Right lung (tissue), 5 donors: ENCODE results near the gene LINGO1. TPM values are rescaled to one million over a fixed set of nuclear protein-coding genes. Genes with fewer than 3 reads are reported as not detected.

ENCODE experiments used
- DNase-seq, 2 donors: peaks; one replicate each; pipeline ENCODE4 v3.0.0-alpha.2; 2013
- polyA plus RNA-seq, 5 donors: library from polyadenylated mRNA; unstranded; fragments of 120-200 nt; gene quantifications; one replicate each; pipeline versions ENCODE4 v1.2.1 to v1.2.3, GENCODE V29; 2013; ENCODE audit warnings: inconsistent platforms in 1 of 5, low replicate concordance in 1 of 5; ENCODE audit not compliant: insufficient read length in 5 of 5, insufficient read depth in 1 of 5

LINGO1 gene
- polyA plus RNA-seq, 5 donors = 13.5 to 21.5 (median 14.5) TPM

DNA sequence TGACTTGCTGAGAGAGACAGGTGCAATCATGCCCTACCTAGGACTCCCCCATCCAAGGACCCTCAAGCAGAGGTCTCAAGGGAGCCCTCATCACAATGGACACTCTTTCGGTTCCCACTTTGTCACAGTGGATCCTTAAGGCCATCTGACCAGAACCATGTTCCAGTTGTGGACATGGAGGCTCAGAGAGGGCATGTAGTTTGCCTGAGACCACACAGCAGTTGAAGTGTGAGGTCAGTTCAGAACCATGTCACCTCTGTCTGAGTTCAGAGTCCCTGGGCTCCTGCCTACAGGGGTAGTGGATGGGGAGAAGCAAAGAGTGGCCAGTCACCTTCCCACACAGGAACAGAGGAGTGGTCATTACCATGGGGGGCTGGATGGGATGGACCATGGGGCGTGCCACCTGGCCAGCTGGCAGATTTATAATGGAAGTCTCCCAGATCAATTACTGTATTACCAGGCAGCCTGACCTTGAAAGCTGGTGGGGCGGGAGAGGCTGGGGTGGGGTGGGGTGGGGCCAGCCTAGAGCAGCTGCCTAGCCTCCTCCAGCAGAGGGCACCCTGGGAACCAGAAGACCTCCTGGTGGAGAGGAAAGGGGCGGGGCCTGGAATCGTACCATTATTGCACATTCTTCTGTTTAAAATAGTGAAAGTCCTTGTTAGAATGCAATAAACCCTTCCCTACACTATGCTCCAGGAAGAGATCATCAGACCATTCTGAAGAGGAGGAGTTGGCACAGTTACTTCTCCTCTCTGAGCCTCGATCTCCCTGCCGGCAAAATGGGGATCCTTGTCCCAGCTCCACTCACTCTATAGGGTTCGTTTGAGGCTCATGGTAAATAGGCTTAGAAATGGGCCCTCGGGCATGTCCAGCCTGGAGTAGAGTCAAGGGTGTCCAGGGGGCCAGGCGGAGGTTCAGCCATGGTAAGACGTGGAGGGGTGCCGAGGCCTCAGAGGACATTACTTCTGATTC lies 26.9 kb upstream of the LINGO1 start:
- peak in 1 of 2 donors; percentile 19 for DNase-seq

DNA sequence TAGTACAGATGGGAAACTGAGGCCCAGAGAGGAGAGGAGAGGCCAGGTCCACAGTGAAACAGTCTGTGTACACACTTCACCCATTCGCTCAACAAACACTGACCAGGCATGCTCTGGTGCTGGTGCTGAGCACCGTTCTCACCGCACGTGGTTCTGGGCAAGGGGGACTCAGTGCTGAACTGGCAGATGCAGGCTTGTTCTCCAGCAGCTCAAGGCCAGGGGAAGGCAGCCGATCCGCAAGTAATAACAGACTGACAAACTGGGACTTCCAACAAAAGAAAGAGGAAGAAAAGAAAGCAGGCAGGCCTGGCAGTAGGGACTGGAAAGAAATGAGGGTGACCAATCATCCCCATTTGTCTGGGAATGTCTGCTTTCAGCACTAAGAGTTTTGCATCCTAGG lies 25.6 kb upstream of the LINGO1 start:
- DNase-seq = no peak

- no peak for DNase-seq
These were observed 25.0 kb upstream of the LINGO1 start for GRCh38 chr15:77657634-77658238.

GRCh38 chr15:77656294-77656693 lies 23.6 kb upstream of the LINGO1 start:
- DNase-seq = no peak

DNA sequence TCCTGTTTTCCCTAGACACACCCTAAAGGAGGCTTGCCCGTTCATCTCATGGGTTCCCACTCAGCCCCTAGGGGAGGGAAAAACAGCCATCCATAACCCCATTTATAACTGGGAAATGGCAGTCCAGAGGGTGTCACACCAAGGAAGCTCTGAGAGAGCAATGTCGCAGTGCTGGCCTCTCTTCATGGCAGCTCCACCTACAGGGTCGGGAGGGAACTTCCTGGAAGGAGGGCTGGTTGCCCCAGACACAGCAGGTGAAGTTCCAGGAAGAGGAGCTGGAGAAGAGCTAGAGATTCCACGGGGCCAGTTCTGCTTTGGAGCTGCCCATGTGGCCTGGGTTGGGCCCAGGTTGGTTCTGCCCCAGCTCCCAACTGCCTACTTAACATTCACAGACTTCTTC lies 22.3 kb upstream of the LINGO1 start:
- no peak for DNase-seq

- DNase-seq = no peak
These were observed 21.2 kb upstream of the LINGO1 start for GRCh38 chr15:77653832-77654480.

DNA sequence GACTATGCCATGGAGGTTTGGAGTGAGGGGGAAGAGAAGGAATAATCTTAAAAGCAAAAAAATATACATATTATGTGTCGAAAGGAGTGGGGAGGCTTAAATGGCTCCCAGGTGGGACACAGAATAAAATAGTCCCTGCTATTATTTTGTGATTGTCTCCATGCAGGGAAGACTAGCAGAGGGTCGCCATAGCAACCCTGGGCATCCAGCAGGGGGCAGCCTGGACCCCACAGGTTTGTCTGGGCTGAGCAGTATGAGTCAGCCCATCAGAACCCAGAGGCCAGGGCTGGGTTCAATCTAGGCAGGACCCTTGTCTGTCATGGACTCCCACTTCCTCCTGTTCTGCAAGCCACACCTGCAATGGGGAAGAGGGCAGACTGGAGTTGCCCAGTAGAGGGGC lies 17.6 kb upstream of the LINGO1 start:
- DNase-seq = no peak

DNA sequence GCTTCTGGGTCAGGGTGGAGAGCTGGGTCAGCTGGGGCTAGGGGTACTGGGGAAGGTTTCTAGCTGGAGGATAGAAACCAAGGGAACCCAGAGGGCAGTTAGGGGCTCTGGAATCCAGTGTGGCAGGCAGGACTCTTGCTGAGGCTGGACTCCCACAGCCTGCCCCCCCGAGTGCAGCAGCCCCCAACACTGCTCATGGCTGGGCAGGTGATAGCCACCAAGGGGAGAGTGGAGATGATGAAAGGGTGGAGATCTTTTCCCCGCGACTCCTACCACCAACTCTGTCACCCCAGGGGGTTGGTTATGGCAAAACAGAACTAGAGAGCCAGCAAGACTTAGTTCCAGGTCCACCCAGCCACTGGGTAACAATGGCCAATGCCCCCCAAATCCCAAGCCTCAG lies 16.9 kb upstream of the LINGO1 start:
- DNase-seq = no peak

DNA sequence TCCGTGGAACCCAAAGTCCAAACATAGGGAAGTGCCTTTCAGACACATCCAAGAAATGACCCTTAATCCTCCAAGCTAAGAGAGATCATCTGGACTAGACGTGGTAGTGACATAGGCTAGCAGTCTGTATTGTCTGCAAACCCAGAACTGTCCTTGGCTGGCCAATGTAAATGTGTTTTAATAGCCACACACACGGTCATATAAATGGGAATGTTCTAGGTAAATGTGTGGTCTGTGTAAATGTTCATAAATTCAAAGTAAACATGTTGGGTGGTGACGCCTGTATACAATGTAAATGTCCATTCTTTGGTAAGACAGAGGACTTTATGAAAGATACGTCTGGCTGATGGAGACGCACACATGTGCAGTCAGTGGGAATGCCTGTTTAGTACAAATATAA lies 16.3 kb upstream of the LINGO1 start:
- DNase-seq = no peak

GRCh38 chr15:77647961-77648360 lies 15.2 kb upstream of the LINGO1 start:
- no peak for DNase-seq

- DNase-seq = no peak
These were observed 13.5 kb upstream of the LINGO1 start for GRCh38 chr15:77646104-77646694.

GRCh38 chr15:77645602-77646001 lies 12.9 kb upstream of the LINGO1 start:
- DNase-seq = no peak

DNA sequence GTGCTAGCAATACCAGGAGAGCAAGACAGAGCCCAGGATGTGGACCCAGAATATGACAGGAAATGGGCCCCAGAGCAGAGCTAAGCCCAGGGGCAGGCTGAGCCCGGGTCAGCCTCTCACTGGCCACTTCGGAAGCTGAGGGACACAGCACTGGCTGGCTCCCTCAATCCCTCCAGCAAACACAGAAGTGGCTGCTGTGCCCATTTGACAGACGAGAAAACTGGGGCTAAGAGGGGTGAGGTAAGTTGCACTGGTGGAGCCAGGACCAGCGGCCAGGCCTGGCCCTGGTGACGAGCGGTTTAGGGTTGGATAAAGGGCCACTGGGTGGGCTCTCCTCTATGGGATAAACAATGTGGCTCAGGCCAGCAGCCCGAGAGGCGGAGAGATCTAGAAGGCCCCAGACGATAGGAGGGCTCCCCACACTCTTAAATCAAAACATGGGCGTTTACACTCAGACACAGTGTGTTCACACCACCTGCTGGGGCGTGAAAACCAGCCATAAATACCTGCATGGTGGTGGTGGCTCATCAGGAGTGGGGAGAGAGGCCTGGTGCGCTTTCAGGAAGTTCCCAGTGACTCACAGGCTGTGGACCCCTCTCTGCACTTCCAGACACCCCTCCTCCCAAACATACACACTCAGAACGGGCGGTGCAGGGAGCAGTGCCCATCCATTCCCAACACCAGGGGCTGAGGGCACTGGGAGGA lies 12.0 kb upstream of the LINGO1 start:
- DNase-seq = no peak

- no peak for DNase-seq
These were observed 11.1 kb upstream of the LINGO1 start for GRCh38 chr15:77643764-77644163.

GRCh38 chr15:77642793-77643430 lies 10.2 kb upstream of the LINGO1 start:
- DNase-seq = no peak

- DNase-seq = no peak
These were observed 9.3 kb upstream of the LINGO1 start for GRCh38 chr15:77641999-77642398.

GRCh38 chr15:77640615-77641014 lies 7.9 kb upstream of the LINGO1 start:
- no peak for DNase-seq

- no peak for DNase-seq
These were observed 6.7 kb upstream of the LINGO1 start for GRCh38 chr15:77639431-77639830.

DNA sequence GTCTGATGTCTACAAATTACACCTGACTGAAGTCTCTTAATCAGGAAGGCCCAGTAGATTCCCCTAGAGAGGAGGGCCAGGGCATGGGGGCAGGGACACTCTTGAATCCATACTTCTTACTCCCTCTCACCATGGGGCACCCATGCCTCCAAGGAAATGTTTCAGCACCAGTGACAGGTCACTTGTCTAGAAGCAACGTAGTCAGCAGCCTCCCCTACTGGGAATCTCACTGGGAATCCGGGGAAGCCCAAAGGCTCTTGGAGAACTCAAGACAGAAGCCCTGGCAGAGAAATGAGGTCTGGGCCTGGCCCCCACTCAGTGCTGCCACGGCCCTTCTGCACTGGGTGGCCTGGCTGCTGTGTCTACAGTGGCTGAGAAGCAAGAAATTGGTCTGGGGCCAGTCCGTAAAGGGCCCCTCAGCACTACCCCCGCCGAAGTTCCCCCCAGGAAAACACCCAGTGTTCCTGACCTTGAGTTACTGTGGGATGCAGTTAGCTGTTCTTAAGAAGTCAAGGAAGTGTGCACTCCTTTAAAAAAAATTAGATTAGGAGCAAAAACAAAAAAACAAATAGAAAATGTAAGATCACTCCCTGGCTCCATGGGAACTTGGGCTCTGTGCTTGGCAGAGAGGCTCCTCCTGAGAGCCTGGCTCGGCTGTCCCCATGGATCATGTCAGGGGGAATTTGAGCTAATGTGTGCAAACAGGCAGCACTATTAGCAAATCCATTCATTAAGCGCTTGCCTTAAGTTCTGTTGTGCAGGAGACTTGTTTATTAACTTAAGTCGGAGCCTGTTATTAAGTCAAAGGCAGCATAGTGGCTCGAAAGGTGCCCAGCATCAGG lies 5.4 kb upstream of the LINGO1 start:
- no peak for DNase-seq

GRCh38 chr15:77636209-77636608 lies 3.5 kb upstream of the LINGO1 start:
- DNase-seq = no peak
